Suppressor macrophage treated with lipopolysaccharide for 4 hours (primary cell): Measurements from ENCODE around the gene SLC35F3.
"Not testable (repeated sequence)": the region's sequence is repeated elsewhere in the genome, so short reads cannot be mapped to it uniquely, and the experiment has no call there.

Experiments
- DNase-seq: peaks from one replicate; pipeline ENCODE4 v3.0.0-alpha.2; 2020

Gene SLC35F3

DNA sequence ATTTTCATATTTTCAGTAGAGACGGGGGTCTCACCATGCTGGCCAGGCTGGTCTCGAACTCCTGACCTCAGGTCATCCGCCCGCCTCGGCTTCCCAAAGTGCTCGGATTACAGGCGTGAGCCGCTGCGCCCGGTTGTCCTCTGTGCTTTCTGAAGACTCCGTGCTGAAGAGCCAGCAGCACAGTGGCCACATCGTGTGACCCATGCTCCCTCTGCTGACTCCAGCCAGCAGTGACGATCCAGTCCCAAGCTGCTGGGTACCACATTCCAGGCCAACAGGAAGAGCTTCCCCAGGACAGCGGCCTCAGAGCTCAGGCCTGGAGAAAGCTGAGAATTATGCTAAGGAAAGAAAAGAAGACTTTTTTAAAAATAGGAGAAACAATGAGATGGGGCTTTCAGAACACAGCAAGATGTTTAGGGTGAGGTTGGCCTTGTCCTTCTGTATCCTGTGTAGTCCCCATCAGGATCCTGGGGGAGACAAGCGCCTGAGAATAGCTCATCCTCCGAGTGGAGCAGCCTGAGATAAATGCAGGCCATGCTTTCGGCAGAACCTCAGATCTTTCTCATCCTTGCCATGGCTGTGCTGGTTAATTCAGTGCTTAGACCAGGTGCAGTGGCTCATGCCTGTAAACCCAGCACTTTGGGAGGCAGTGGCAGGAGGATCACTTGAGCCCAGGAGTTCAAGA lies 207.1 kb downstream of the SLC35F3 start:
- no peak for DNase-seq

DNA sequence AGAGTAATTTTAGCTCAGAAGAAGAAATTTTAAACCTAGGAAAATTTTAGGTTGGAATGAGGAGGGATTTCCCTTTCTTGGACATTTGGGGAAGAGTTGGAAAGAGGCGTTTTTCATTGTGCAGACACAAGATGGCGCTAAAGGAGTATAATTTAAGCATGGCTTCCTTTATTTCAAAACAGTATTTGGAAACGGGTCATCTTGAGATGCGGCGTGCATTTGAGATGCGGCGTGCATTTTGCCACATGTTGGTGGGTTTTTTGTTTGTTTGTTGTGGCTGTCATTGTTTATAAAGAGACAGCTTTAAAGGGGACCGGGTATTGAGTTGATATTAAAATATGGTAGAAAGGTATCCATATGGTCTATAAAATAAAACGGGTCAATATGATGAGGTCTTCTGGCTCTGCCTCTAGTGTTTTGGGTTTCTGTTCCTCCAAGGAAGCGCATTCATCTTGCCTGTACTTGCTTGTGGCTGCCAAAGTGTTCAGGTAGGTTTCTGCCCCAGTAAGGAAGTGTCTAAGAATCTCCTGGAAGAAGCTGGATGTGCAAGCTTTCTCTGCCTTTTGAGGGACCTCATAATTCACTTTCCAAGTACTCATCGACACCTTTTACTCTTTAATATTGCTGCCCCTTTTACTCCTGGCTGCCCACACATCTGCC lies 210.3 kb downstream of the SLC35F3 start:
- peak; percentile 69 for DNase-seq

DNA sequence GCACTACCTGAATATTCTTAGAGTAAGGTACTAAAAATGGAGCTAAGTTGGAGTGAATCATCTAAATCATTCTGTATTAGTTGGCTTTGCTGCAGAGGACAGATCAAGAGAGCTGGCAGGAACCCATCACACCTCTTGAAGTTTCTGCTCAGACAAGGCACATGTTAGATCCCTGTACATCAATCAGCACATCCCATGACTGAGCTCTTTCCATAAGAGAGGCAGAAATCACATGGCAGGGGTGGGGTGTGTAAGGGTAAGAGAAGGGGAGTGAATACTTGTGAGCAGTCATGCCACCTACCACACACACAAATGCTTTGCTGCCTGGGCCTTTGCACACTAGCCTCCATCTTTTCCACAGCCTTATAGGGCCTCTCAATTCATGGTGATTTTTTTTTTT lies 214.4 kb downstream of the SLC35F3 start:
- no peak for DNase-seq

DNA sequence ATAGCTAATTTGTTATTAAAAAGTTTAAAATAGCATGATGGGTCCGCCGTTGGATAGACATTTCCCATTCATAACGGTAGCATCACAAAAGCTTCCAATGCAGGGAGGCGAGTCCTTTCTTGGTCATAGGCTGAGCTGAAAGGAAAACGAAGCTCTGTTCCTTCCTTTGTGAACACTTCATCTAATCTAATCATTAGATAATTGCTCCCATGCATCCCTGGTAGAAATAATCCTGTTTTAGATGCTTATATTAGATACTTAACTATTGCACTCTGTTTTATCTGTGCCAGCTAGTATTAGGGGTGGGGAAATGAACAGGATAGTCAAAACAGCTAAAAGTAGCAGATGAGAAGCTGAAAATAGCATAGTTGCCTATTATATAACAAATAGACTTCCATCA lies 215.0 kb downstream of the SLC35F3 start:
- DNase-seq, result no peak

DNA sequence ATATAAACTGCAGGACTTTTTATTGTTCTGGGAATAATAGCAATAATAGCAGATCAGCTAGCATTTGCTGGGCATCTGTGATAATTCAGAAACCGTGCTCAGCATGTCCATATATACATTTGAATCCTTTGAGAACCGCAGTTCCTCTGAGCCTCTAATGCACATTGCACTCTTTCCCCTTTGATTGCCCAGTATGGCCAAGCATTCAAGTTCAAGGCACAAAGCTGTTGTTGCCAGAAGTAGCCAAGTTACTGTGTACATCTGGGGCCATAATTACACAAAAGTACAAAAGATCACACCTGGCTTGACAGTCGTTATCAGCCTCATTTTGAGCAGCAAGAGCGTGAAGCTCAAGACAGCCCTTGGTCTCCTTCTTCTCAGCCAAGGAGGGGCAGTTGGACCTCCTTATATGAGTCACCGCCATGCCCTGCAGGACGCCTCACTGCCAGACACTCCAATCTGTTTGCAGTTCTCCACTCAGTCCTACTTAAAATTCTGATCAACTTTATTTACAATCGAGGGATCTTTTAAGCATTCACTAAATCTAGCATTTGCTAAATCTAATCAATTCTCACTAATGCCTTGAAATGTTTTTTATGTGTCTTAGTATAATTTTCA lies 216.0 kb downstream of the SLC35F3 start:
- no peak for DNase-seq

DNA sequence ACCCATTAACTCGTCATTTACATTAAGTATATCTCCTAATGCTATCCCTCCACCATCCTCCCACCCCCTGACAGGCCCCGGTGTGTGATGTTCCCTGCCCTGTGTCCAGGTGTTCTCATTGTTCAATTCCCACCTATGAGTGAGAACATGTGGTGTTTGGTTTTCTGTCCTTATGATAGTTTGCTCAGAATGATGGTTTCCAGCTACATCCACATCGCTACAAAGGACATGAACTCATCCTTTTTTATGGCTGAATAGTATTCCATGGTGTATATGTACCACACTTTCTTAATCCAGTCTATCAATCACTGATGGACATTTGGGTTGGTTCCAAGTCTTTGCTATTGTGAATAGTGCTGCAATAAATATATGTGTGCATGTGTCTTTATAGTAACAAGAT lies 217.2 kb downstream of the SLC35F3 start:
- DNase-seq, result not testable (repeated sequence)

DNA sequence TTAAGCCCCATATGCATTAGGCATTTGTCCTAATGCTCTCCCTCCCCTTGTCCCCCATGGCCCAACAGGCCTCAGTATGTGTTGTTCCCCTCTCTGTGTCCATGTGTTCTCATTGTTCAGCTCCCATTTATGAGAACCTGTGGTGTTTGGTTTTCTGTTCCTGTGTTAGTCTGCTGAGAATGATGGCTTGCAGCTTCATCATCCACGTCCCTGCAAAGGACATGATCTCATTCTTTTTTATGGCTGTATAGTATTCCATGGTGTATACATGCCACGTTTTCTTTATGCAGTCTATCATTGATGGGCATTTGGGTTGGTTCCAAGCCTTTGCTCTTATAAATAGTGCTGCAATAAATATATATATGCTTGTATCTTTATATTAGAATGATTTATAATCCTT lies 218.1 kb downstream of the SLC35F3 start:
- DNase-seq, result not testable (repeated sequence)

DNA sequence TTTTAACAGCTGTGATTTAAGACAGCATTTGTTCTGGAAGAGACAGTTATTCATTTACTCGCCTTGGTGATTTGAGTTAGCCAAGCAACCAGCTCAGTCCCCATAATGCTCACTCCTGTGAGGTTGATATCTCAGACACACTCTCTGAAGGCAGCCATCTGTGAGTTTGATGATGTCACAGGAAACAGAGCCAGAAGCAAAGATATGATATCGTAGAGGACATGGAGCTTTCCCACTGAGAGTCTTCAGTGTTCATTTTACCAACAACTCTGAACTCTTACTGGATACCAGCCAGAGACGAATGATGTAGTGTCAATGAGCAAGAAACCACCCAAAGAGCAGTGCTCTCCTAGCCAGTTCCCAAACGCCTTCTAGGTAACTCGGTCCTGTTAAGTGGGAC lies 219.4 kb downstream of the SLC35F3 start:
- DNase-seq, result no peak

DNA sequence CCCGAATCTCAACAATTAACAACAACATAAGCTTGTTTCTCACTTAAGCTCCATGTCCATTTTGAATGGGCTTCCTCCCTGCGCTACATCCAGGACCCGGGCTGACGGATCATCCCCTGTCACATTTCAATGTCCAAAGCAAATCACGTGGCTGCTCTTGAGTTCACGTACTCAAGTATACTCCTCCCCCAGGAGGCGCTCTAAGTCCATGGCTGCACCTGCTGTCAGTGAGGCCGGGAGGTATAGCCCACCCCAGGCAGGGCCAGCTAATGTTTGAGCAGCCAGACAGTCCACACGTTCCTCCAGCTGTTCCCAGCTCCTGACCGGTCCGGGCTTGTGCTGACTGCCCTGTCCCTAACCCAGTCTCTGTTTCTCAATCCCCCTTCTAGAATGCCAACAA lies 220.8 kb downstream of the SLC35F3 start:
- DNase-seq, result peak; percentile 15

DNA sequence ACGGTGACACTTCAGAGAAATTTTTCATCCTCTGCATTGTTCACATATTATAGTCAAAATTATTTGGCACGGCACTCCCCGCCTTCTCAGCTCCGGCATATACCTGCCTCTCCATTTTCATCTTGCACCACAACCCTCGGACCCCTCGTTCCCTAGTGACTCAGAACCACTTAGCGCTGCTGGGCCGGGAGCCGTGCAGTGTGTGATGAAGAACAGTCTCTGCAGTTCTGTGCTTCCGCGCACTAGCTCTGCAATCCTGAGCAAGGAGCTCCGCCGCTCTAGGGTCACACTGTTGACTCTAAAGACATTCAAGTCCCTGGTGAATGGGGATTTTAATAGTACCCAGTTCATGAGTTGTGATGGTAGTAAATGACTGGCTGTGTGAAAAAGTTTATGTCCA lies 221.2 kb downstream of the SLC35F3 start:
- no peak for DNase-seq

DNA sequence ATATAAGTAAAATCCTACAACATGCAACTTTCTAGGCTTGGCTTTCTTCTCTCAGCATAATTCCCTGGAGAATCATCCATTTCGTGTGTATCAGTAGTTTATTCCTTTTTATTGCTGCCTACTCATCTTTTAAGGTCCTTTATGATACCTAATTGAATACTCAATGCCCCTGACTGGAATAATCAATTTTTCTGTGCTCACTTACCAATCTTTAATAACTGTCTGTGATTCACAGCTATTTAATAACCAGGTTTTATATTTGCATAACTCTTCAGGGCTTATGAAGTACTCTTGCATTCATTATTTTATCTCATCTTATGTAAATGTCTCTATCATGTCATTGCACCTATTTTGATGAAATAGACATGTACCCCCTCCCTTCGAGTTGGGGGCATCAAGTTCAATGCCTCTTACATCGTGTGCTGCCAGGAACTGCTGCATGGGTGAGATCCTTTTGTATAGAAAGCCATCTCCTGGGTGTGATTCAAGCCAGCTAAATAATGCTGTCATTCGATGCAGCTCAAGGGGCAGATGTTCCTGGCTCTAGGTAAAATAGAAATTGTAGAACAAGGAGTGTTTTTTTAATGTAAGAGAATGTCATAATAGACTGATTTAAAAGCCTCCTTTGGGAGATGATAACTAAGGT lies 222.7 kb downstream of the SLC35F3 start:
- DNase-seq, result no peak

DNA sequence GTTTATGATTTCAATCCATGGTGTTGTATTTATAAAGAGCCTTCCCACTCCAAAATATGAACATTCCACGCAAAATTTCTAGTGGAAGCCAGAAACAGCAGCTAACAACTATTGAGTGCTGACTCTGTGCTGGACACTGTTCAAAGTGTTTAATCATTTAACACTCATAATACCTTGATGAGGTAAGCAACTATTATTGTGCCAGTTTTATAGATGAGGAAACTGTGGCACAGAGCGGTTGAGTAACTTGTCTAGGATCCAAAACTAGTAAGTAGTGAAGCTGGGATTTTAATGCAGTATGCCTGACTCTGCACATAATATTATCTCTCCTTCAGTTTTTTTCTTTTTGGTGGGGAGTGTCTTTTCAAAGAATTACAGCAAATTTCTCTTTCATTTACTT lies 228.3 kb downstream of the SLC35F3 start:
- no peak for DNase-seq

DNA sequence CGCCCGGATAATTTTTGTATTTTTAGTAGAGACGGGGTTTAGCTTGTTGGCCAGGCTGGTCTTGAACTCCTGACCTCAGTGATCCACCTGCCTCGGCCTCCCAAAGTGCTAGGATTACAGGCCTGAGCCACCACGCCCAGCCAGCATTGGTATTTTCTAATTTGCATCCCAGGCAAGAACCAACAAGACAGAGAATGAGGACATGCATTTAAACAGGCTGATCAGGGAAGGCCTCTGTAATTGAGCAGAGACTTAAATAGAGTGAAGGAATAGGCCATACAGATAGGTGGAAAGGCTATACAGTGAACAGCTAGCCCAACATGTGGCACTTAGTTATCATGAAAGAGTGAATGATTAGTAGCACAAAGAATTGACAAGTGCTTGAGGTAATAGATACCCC lies 230.4 kb downstream of the SLC35F3 start:
- no peak for DNase-seq

DNA sequence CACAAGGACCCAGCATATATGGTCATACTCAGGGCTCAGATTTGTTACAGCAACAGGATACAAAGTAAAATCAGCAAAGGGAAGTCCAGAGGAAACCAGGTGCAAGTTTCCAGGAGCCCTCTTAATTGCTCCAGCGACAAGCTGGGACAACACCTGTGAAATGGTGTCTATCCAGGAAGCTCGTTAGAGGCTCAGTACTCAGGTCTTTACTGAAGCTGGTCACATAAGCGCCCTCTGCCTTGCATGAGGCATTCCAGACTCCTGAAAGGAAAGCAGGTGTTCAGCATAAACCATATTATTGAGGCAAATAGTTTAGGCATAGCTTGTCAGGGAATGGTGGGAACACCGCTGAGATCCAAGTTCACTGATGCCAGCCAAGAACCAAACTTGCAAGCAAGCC lies 231.0 kb downstream of the SLC35F3 start:
- DNase-seq, result no peak

DNA sequence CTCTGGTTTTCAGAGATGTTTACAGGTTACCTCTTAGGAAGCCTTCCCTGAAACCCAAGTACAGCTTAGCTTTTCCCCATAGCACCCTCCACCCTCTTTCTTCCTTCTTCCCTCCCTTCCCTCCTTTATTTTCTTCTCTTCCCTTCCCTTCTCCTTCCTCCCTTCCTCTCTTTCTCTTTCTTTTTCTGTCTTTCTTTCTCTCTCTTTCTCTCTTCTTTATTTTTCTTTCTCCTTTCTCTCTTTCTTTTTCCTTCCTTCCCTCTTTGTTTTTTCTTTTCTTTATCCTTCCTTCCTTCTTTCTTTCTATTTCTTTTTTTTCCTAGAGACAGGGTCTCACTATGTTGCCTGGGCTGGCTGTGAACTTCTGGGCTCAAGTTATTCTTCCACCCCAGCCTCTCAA lies 231.6 kb downstream of the SLC35F3 start:
- no peak for DNase-seq

DNA sequence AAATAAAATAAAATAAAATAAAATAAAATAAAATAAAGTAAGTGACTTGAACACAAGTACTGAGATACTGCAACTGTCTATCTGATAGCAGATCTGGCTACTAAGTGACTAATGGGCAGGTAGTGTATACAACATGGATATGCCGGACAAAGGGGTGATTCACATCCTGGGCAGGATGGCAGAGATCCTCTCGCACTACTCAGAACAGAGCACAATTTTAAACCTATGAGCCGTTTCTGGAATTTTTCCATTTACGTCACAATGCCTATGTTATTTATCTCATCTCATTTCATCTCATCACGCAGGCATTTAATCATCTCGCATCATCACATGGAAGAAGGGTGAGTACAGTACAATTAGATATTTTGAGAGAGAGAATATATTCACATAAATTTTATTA lies 235.5 kb downstream of the SLC35F3 start:
- no peak for DNase-seq

DNA sequence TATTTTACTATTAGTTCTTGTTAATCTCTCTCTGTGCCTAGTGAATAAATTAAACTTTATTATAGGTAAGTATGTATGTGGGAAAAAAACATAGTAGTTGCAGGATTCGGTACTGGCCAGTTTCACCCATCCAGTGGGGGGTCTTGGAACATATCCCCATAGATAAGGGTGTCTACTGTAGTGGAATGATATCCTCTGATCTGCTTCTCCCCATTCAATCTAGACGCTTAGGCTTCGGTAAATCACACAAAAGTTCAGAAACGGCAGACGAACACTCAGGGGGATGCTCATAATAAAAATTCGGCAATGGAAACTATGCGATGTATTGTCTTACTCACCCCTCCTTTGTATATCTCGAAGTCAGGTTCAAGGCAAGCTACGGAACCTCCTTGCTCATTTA lies 235.9 kb downstream of the SLC35F3 start:
- DNase-seq, result no peak

DNA sequence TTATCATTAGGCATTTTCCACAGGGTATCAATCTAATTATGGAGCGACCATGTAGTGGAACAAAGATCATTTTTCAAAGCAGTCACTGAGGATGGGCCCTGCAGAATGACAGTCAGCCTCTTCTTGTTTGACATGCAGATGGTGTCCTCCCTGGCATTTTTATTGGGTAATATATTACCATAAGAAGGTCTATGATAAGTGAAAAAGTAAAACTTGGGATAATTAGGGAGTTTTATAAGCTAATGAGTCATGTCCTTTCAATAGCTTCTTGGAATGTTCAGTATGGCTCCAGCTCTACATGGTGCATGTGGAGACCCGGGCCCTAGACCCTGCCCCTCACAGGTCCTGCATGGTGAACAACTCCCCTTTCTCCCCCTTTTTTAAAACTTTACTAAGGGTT lies 236.5 kb downstream of the SLC35F3 start:
- no peak for DNase-seq

DNA sequence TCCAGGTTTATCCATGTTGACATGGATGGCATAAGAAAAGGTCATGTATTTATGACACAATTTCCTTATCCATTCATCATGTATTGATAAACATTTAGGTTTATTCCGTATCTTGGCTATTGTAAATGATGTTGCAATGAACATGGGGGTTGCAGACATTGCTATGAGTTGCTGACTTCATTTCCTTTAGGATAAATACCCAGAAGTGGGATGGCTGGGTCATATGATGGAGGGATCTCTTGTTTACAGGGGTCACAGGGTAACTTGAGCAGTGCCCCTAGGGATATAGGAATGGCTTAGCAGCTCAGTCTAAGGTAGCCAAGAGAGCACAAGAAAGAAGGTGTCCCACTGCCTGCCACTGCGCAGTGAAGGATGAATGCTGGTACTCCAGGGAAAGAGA lies 239.2 kb downstream of the SLC35F3 start:
- DNase-seq, result no peak

DNA sequence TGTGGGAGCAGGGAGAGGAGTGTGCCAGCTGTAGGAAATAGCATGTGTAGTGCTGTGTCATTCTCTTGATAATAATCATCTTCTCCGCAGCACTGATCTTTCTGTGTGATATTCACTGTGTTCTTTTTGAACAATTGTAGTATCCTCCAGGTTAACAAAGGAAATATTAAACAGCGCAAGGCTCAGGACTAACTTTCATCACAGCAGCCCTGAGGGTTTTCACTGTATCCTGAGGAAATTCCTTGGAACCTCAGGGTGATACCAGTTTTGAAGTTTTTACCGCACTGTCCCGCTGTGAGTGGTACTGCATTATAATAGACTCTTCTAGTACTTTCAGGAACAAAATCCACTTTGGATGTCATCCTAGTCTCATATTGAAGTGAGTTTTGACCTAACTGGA lies 240.4 kb downstream of the SLC35F3 start:
- no peak for DNase-seq

DNA sequence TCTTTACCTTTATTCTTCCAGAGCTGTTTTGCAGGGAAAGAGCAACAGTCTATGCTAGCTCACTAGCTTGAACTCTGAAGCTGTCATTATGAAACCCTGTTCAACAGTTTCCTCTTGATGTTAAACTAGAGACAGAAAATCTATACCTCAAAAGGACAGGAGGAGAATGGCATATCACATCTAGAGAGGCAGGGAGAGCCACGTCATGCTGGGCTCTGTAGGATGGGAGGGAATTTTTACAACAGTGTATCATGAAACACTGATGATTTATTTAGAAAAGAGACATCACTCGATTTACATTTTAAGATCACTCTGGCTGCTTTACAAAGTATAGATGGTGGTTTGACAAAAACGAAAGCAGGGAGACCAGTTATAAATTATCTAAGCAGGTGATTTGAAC lies 243.9 kb downstream of the SLC35F3 start:
- DNase-seq, result no peak

DNA sequence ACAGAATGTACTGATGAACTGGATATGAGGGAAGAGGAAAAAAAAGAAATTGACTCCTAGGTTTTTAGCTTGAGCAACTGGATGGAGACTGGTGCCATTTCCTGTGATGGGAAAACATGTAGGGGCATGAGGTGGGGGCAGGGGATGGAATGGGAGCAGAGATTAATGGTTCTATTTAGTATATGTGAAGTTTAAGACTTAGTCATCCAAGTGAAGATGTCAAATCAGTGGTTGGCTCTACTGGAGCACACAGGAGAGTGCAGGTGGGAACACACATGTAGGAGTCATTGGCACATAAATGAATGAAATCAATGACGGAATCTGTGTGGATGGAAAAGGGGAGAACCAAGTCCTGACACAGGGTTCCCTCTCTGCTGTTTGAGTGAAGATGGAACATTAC lies 244.3 kb downstream of the SLC35F3 start:
- no peak for DNase-seq

DNA sequence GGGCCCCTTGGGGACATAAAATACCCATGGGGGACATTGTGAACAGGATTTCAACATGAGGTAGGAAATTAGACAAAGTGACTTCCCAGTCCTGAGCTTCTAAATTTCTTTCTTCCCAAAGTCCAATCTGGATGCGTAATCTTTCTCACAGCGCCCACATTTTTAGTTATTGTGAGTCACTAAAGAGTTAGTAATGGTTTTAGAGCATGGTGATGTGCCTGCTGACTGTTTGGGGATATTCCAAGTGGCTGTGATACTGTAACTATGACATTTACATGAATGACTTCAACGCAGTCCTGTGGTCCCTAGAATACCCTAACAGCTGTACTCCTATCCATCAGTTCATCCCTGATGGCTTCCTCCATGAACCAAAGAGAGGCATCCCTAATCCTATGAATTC lies 244.7 kb downstream of the SLC35F3 start:
- peak; percentile 9 for DNase-seq

DNA sequence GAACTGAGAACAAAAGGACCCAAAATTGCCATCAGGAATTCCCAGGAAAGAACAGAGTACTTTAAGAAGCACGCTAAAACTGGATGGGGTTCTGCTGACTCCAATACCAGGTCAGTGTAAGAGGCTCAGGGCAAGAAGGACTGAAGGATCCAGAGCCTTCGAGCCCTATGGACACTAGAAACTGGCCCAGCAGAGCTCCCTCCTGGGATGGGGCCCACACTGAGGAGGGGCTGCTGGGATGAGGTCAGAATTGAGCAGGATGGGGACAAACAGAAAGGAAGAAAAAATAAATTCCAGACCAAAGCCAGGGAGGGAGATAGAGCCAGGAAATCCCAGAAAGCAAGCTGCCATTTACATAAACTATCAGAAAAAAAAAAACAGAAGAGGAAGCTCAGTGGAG lies 246.4 kb downstream of the SLC35F3 start:
- DNase-seq, result no peak
